IMR-90 (cell line): Measurements from ENCODE around the gene SH3RF1.

Experiments
- RAD21 ChIP-seq: IDR thresholded peaks from 2 replicates; pipeline ENCODE4 v1.6.1; 2012; ENCODE audit warnings: low read length, improper control_type of control experiment
- RCOR1 ChIP-seq: IDR thresholded peaks from 2 replicates; pipeline ENCODE4 v1.6.1; 2012; ENCODE audit warnings: mild to moderate bottlenecking, low read length, improper control_type of control experiment; ENCODE audit not compliant: insufficient replicate concordance
- SMC3 ChIP-seq: fragments of 150-350 bp; IDR thresholded peaks from 2 replicates; pipeline ENCODE4 v1.6.1; 2016; ENCODE audit warnings: low read depth, mild to moderate bottlenecking, antibody characterized with exemption, low read length, moderate library complexity
- TF ChIP-seq, protein P1 (sequence below): conservative IDR thresholded peaks from 2 replicates; pipeline ENCODE4 v1.5.1; 2012; ENCODE audit warnings: mild to moderate bottlenecking, low read depth, low read length, improper control_type of control experiment

DNA sequence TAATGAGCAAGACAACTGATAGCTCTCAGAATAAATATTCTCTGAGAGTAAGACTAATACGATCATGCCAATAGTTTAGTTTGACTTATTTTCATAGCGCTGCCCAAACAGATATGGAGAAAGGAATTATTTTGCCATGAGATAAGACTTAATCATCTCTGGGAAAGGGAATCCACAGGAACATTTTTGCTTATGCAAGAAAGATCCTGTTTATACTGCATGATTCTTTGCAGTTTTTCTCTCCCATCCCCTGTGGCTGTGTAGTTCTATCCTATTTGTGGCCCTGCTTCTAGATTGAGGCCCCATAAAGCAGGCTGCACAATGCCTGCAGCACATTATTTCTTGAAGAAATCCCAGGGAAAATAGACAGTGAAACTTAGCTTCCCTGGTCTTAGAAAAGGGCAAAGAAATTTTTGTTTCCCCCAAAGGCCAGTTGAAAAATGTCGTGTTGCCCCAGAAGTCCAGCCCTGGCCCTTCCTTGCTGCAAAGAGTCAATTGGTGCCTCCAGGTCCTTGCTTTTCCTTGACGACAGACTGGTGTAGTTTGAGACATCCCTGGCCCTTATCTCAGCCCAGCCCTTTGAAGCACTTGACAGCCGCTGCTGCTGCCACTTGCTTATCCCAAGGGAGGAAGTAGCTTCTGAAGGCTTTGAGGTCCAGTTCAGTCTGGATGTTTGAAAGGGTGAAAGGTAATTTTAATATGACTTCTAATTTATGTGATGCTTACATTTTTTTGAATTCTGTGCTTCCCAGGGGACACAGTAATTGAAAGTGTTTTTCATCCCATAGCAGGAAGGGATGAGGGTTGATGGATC is 45.0 kb upstream of the SH3RF1 start:
- TF ChIP-seq, protein P1, sequence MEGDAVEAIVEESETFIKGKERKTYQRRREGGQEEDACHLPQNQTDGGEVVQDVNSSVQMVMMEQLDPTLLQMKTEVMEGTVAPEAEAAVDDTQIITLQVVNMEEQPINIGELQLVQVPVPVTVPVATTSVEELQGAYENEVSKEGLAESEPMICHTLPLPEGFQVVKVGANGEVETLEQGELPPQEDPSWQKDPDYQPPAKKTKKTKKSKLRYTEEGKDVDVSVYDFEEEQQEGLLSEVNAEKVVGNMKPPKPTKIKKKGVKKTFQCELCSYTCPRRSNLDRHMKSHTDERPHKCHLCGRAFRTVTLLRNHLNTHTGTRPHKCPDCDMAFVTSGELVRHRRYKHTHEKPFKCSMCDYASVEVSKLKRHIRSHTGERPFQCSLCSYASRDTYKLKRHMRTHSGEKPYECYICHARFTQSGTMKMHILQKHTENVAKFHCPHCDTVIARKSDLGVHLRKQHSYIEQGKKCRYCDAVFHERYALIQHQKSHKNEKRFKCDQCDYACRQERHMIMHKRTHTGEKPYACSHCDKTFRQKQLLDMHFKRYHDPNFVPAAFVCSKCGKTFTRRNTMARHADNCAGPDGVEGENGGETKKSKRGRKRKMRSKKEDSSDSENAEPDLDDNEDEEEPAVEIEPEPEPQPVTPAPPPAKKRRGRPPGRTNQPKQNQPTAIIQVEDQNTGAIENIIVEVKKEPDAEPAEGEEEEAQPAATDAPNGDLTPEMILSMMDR, result no peak
- TF ChIP-seq RAD21, result no peak
- TF ChIP-seq RCOR1, result no peak
- TF ChIP-seq SMC3, result peak; percentile 9; the same call in 1 of the 2 replicates
